CD4-positive, alpha-beta memory T cell (primary cell): ENCODE results near the gene ARHGAP6. TPM values are rescaled to one million over a fixed set of nuclear protein-coding genes. Genes with fewer than 3 reads are reported as not detected.

Source experiments
- CTCF ChIA-PET: fragments of 350-600 bp; sonication (Branson Sonifier 250); formaldehyde crosslinking; loops from one replicate; lab custom pipeline; 2021; ENCODE audit warnings: inconsistent platforms; ENCODE audit not compliant: partially characterized antibody; lab: Charles Lee
- POLR2A ChIA-PET: fragments of 350-600 bp; sonication (Branson Sonifier 250); formaldehyde crosslinking; loops from one replicate; lab custom pipeline; 2021; ENCODE audit not compliant: partially characterized antibody; lab: Charles Lee
- DNase-seq, 5 donors: peaks; one replicate each; pipeline versions ENCODE4 v3.0.0 to v3.0.0-alpha.2; 2020 to 2022; ENCODE audit warnings: mixed read lengths in 1 of 5
- H3K27ac ChIP-seq: one replicate; pipeline ENCODE4 v1.7.0; 2013; ENCODE audit warnings: low read depth, low read length
- H3K27me3 ChIP-seq: 2 replicates; pipeline ENCODE4 v1.7.0; 2013; ENCODE audit warnings: mild to moderate bottlenecking, low read length, moderate library complexity; ENCODE audit not compliant: insufficient read depth
- H3K36me3 ChIP-seq: 2 replicates; pipeline ENCODE4 v1.7.0; 2013; ENCODE audit warnings: mild to moderate bottlenecking, low read length, moderate library complexity; ENCODE audit not compliant: insufficient read depth
- H3K4me1 ChIP-seq: 2 replicates; pipeline ENCODE4 v1.7.0; 2013; ENCODE audit warnings: mild to moderate bottlenecking, low read length, moderate library complexity; ENCODE audit not compliant: insufficient read depth
- H3K4me3 ChIP-seq, 2 donors: one replicate each; pipeline ENCODE4 v1.7.0; 2013; ENCODE audit warnings: low read length in 2 of 2, mild to moderate bottlenecking in 1 of 2
- H3K9me3 ChIP-seq, 2 donors: one replicate each; pipeline ENCODE4 v1.7.0; 2013; ENCODE audit warnings: low read length in 2 of 2, control low read depth in 1 of 2; ENCODE audit not compliant: control insufficient read depth in 1 of 2
- H3K27ac Mint-ChIP-seq, 7 donors: one replicate each; pipeline ENCODE4 v1.8.0; 2020 to 2021; ENCODE audit warnings: mixed read lengths in 7 of 7, mild to moderate bottlenecking in 6 of 7, inconsistent platforms in 3 of 7, moderate library complexity in 3 of 7
- H3K27me3 Mint-ChIP-seq, 2 donors: one replicate each; pipeline ENCODE4 v1.8.0; 2020 to 2021; ENCODE audit warnings: mixed read lengths in 2 of 2
- H3K36me3 Mint-ChIP-seq, 2 donors: one replicate each; pipeline ENCODE4 v1.8.0; 2020 to 2021; ENCODE audit warnings: mixed read lengths in 2 of 2, inconsistent platforms in 1 of 2, mild to moderate bottlenecking in 1 of 2
- H3K4me1 Mint-ChIP-seq, 4 donors: one replicate each; pipeline ENCODE4 v1.8.0; 2020 to 2021; ENCODE audit warnings: mixed read lengths in 4 of 4, mild to moderate bottlenecking in 1 of 4
- H3K4me3 Mint-ChIP-seq, 8 donors: one replicate each; pipeline ENCODE4 v1.8.0; 2020 to 2021; ENCODE audit warnings: mixed read lengths in 8 of 8, mild to moderate bottlenecking in 7 of 8, moderate library complexity in 6 of 8, inconsistent platforms in 3 of 8
- H3K9me3 Mint-ChIP-seq, 8 donors: one replicate each; pipeline ENCODE4 v1.8.0; 2020 to 2021; ENCODE audit warnings: mixed read lengths in 8 of 8, mild to moderate bottlenecking in 5 of 8, inconsistent platforms in 3 of 8, moderate library complexity in 1 of 8
- intact Hi-C: fragments of 100-400 bp; cut with micrococcal nuclease; formaldehyde crosslinking; loops from one replicate; pipeline ENCODE4 v1.15.1; 2023
- polyA plus RNA-seq, 2 donors: library from polyadenylated mRNA; unstranded; fragments of 300-500 nt; fragmentation: Illumina TruSeq; gene quantifications; one replicate each; pipeline ENCODE4 v1.2.3, GENCODE V29; 2021
- total RNA-seq, 2 experiments: library from RNA; stranded (reverse); gene quantifications; one replicate each; pipeline ENCODE4 v1.2.3, GENCODE V29; 2021

Gene ARHGAP6
- total and polyA plus RNA-seq, 4 experiments from 2014 or later, result not detected

DNA sequence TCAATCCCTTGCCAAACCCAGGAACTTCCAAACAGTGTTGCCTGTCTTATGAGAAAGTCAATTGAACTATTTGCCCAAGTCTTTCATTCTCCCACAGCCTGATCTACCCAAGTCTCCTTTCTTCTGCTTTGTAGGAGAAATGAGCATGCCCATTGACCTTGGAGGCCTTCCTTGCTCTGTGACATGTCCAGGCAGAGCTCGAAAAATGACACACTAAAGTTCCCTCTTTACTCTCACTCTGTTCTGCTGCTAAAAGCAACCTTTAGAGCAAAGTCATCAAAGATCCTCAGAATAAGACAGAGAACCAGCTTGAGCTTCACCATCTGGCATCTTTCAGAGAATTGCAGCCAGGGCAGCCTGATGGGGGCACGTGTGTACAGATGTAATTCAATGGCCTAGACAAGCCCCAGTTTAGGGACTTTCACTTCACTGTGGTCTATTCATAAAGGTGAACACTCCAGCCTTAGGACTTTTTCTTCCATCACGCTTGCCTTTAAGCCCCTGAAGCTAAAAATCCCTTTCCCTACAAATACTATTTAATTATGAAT is 236.1 kb downstream of the ARHGAP6 start:
- H3K27ac ChIP-seq, result no peak overlapping the region
- Mint-ChIP-seq H3K4me1 (no peaks in the 10 kb centered on the region), H3K27ac (no peak overlapping the region), H3K36me3 (no peaks in the 10 kb centered on the region), H3K4me3 (no peak overlapping the region), H3K9me3 (peaks cover 0 to 3% (median 0%) of the 10 kb centered on the region in 8 donors), H3K27me3 (peaks cover 0 to 7% of the 10 kb centered on the region in 2 donors)
- no peaks in the 10 kb centered on the region for H3K4me1 ChIP-seq
- intact Hi-C loops, result no loop called here
- CTCF ChIA-PET, result no interaction called here
- no peak overlapping the region for H3K4me3 ChIP-seq
- POLR2A ChIA-PET, result no interaction called here
- H3K36me3 ChIP-seq, result no peaks in the 10 kb centered on the region
- no peaks in the 10 kb centered on the region for H3K9me3 ChIP-seq
- DNase-seq, result no peak
- no peaks in the 10 kb centered on the region for H3K27me3 ChIP-seq

DNA sequence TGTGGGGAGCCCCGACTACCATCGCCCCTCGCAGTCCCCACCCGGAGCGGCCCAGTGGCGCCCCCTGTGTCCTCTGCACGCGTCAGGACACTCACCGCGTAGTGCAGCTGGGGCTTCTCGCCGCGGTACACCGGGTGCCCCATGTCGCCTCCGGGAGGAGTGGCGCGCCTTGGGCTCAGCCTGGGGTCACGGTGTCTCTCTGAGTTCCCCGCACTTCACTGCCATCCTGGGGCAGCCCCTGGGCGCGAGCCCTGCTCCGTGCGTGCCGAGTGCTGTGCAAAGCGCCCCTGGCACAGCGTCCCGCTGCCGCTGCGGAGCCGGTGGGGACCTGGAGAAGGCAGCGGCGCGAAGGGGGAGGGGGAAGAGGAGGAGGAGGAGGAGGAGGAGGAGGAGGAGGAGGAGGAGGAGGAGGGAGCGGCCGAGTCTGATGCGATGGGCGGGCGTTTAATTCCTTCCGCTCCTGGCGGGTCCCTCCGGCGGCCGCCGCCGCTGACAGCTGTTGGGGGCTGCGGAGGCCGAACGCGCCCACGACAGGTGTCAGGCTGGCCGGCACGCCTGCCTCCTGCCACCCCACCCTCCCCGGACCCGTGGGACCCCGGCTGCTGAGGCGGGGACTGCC is 238.2 kb downstream of the ARHGAP6 start:
- no peaks in the 10 kb centered on the region for H3K36me3 ChIP-seq
- Mint-ChIP-seq H3K4me1 (no peaks in the 10 kb centered on the region), H3K9me3 (peaks cover 0 to 3% (median 0%) of the 10 kb centered on the region in 8 donors), H3K27ac (no peak overlapping the region), H3K27me3 (peaks cover 2 to 7% of the 10 kb centered on the region in 2 donors), H3K4me3 (no peak overlapping the region), H3K36me3 (no peaks in the 10 kb centered on the region)
- H3K27me3 ChIP-seq, result no peaks in the 10 kb centered on the region
- no peaks in the 10 kb centered on the region for H3K9me3 ChIP-seq
- no peak overlapping the region for H3K4me3 ChIP-seq
- POLR2A ChIA-PET, result no interaction called here
- CTCF ChIA-PET, result no interaction called here
- H3K4me1 ChIP-seq, result no peaks in the 10 kb centered on the region
- H3K27ac ChIP-seq, result no peak overlapping the region
- DNase-seq, result no peak
- intact Hi-C loops, result no loop called here

DNA sequence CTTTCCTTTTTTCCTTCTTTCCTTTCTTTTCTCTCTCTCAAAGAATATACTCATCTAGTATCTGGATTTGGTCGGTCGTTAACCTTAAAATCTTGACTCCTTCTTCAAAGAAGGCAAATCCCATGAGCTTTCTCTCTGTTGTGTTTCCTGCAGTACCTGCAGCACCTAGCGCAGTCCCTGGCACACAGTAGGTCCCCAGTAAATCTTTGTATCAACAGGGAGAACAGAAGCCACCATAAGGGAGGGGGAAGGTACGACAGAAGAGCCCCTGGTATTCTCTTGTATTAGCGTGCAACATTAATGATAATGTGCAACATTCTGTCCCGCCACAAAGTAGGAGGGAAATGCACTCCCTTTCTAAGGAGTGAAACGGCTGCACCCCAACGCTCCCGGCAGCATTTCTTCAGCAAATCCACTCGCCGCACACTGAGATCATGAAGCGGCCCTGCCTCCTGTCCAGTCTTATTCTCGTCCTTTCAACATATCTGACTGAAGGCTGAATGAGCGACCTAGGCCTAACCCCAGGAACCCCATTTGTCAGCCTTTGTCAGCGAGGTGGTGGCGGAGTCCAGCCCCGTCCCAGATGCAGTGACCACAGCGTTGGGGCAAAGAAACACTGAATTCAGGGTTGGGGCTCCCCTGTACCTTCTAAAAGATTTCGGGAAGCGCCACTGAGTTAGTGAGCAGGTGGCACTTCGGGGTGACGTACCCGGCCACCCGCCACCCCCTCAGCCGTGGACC is 238.8 kb downstream of the ARHGAP6 start:
- intact Hi-C loops, result no loop called here
- POLR2A ChIA-PET, result no interaction called here

DNA sequence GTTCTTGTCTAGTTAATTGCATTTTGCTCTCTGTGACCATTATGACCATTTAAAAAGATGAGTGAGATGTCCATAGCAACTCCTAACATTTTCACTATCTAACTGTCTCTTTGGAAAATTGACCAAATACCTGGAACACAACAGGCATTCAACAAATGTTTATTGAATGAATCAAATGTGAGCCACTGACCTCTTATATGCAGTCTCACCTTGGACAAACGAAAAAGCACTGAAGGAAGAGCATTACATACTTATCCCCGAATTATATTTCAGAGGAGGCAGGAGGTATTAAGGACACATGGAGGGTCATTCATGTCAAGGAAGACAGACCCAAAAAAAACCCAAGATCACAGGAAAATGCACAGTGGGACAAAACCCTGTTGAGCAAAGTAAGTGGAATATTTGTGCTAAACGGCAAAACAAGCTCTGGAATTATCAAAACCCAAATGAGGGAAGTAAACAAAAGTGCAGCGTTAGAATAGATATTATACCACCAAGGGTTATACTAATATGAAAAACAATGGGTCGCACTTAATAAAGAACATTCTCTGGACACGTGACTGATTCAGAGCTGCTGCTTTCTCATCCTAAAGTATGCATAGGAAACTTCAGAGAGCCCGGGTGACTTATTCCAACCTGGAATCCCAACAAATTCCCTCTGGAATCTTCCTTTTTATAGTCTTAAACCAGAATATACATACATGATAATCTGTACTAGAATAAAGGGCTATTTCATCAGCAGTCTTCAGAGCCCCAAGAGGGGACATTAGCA is 240.6 kb downstream of the ARHGAP6 start:
- H3K4me3 Mint-ChIP-seq, result no peak overlapping the region
- ChIA-PET POLR2A (no interaction called here), CTCF (no interaction called here)
- H3K9me3 Mint-ChIP-seq, result peaks cover 0 to 3% (median 0%) of the 10 kb centered on the region in 8 donors
- H3K27ac Mint-ChIP-seq, result no peak overlapping the region
- Histone ChIP-seq H3K27ac (no peak overlapping the region), H3K27me3 (no peaks in the 10 kb centered on the region), H3K9me3 (no peaks in the 10 kb centered on the region), H3K4me1 (no peaks in the 10 kb centered on the region), H3K36me3 (no peaks in the 10 kb centered on the region), H3K4me3 (no peak overlapping the region)
- no peak for DNase-seq
- peaks cover 2 to 7% of the 10 kb centered on the region in 2 donors for H3K27me3 Mint-ChIP-seq
- no peaks in the 10 kb centered on the region for H3K4me1 Mint-ChIP-seq
- intact Hi-C loops, result no loop called here
- no peaks in the 10 kb centered on the region for H3K36me3 Mint-ChIP-seq

More for the DNA sequence above, 238.8 kb downstream of the ARHGAP6 start:
- DNase-seq, result no peak
- Mint-ChIP-seq H3K4me1 (no peaks in the 10 kb centered on the region), H3K36me3 (no peaks in the 10 kb centered on the region), H3K27ac (no peak overlapping the region), H3K4me3 (no peak overlapping the region), H3K27me3 (peaks cover 2 to 7% of the 10 kb centered on the region in 2 donors), H3K9me3 (peaks cover 0 to 3% (median 0%) of the 10 kb centered on the region in 8 donors)
- Histone ChIP-seq H3K36me3 (no peaks in the 10 kb centered on the region), H3K4me1 (no peaks in the 10 kb centered on the region), H3K27me3 (no peaks in the 10 kb centered on the region), H3K27ac (no peak overlapping the region), H3K9me3 (no peaks in the 10 kb centered on the region), H3K4me3 (no peak overlapping the region)
- CTCF ChIA-PET, result no interaction called here

DNA sequence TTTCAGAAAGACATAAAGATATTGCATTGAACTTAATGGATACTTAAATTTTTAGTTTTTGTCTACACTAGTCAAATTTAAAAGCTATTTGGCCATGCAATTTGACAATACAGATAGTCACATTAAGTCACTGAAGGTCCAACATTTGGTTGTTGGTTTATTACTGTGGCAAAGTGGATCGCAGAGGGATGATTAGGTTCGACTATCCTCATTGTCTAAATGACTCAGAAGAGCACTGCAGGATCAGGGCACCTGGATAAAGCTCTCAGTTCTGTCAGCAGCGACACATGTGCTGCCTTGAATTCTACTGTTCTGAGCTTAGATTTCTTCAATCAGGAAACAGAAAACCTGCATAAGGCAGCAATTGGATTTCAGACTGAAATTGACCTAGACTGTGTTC is 241.8 kb downstream of the ARHGAP6 start:
- no peak for DNase-seq
- H3K36me3 ChIP-seq, result no peaks in the 10 kb centered on the region
- intact Hi-C loops, result no loop called here
- ChIA-PET POLR2A (no interaction called here), CTCF (no interaction called here)
- H3K4me3 ChIP-seq, result no peak overlapping the region
- Mint-ChIP-seq H3K4me3 (no peak overlapping the region), H3K27me3 (peaks cover 2 to 7% of the 10 kb centered on the region in 2 donors), H3K27ac (no peak overlapping the region), H3K4me1 (no peaks in the 10 kb centered on the region), H3K36me3 (no peaks in the 10 kb centered on the region), H3K9me3 (peaks cover 0 to 4% (median 0%) of the 10 kb centered on the region in 8 donors)
- H3K9me3 ChIP-seq, result no peaks in the 10 kb centered on the region
- H3K27me3 ChIP-seq, result no peaks in the 10 kb centered on the region
- no peaks in the 10 kb centered on the region for H3K4me1 ChIP-seq
- no peak overlapping the region for H3K27ac ChIP-seq

DNA sequence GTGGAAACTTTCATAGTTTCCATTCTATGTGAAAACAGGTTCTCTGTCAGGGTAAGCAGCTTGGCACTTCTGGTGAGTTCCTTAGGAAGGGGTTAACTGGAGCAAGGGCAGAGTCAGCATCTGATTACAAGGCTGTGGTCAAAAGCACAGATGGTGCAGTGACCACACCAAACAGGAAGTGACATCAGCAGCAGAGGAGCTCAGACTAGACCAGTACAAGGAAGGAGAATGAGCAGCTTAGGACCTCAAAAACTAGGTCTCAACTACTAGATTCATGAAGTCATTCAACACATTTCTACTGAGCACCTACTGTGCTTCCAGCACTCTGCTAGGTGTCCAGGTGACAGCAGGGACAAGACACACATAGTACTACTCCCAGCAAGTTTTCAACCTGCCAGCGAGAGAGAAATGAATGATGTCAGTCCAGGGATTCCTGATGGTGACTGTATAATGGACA is 242.3 kb downstream of the ARHGAP6 start:
- H3K4me1 ChIP-seq, result no peaks in the 10 kb centered on the region
- no peaks in the 10 kb centered on the region for H3K4me1 Mint-ChIP-seq
- intact Hi-C loops, result no loop called here

DNA sequence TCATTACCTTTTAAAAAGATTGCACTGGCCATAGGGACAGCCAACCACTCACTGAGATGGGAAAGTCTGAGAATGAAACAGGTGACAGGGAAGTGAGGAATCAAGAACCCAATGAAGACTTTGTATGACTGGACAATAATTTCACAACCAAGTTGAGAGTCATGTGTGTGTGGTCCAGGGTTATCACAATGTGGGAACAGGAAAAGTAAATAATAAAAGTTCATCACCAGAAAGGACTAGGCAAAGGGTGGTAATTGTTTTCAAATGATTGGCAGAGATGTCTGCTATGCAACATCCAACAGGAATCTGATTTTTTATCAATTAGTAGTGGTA is 243.2 kb downstream of the ARHGAP6 start:
- no peak overlapping the region for H3K4me3 ChIP-seq
- H3K27ac ChIP-seq, result no peak overlapping the region
- H3K4me1 Mint-ChIP-seq, result no peaks in the 10 kb centered on the region
- intact Hi-C loops, result no loop called here
- no peaks in the 10 kb centered on the region for H3K27me3 ChIP-seq
- no peaks in the 10 kb centered on the region for H3K4me1 ChIP-seq
- DNase-seq, result no peak
- H3K4me3 Mint-ChIP-seq, result no peak overlapping the region
- H3K9me3 Mint-ChIP-seq, result peaks cover 0 to 5% (median 0%) of the 10 kb centered on the region in 8 donors
- ChIA-PET CTCF (no interaction called here), POLR2A (no interaction called here)
- peaks cover 2 to 7% of the 10 kb centered on the region in 2 donors for H3K27me3 Mint-ChIP-seq
- H3K9me3 ChIP-seq, result no peaks in the 10 kb centered on the region
- H3K36me3 ChIP-seq, result no peaks in the 10 kb centered on the region
- no peaks in the 10 kb centered on the region for H3K36me3 Mint-ChIP-seq
- no peak overlapping the region for H3K27ac Mint-ChIP-seq

More for the DNA sequence above, 242.3 kb downstream of the ARHGAP6 start:
- H3K4me3 ChIP-seq, result no peak overlapping the region
- Mint-ChIP-seq H3K9me3 (peaks cover 0 to 5% (median 0%) of the 10 kb centered on the region in 8 donors), H3K27ac (no peak overlapping the region), H3K4me3 (no peak overlapping the region), H3K27me3 (peaks cover 2 to 7% of the 10 kb centered on the region in 2 donors), H3K36me3 (no peaks in the 10 kb centered on the region)
- POLR2A ChIA-PET, result no interaction called here
- CTCF ChIA-PET, result no interaction called here
- no peaks in the 10 kb centered on the region for H3K9me3 ChIP-seq
- no peaks in the 10 kb centered on the region for H3K27me3 ChIP-seq
- no peak overlapping the region for H3K27ac ChIP-seq
- H3K36me3 ChIP-seq, result no peaks in the 10 kb centered on the region
- no peak for DNase-seq
